CD4-positive, alpha-beta memory T cell (primary cell): ENCODE measurements around the gene KCNN3. TPM values are rescaled to one million over a fixed set of nuclear protein-coding genes. Genes with fewer than 3 reads are reported as not detected.
"Not testable (repeated sequence)": the region's sequence is repeated elsewhere in the genome, so short reads cannot be mapped to it uniquely, and the experiment has no call there.

Experiments
- CTCF ChIA-PET: fragments of 350-600 bp; sonication (Branson Sonifier 250); formaldehyde crosslinking; loops from one replicate; lab custom pipeline; 2021; ENCODE audit warnings: inconsistent platforms; ENCODE audit not compliant: partially characterized antibody; lab: Charles Lee
- POLR2A ChIA-PET: fragments of 350-600 bp; sonication (Branson Sonifier 250); formaldehyde crosslinking; loops from one replicate; lab custom pipeline; 2021; ENCODE audit not compliant: partially characterized antibody; lab: Charles Lee
- DNase-seq, 5 donors: peaks; one replicate each; pipeline versions ENCODE4 v3.0.0 to v3.0.0-alpha.2; 2020 to 2022; ENCODE audit warnings: mixed read lengths in 1 of 5
- H3K27ac ChIP-seq: one replicate; pipeline ENCODE4 v1.7.0; 2013; ENCODE audit warnings: low read depth, low read length
- H3K27me3 ChIP-seq: 2 replicates; pipeline ENCODE4 v1.7.0; 2013; ENCODE audit warnings: mild to moderate bottlenecking, low read length, moderate library complexity; ENCODE audit not compliant: insufficient read depth
- H3K36me3 ChIP-seq: 2 replicates; pipeline ENCODE4 v1.7.0; 2013; ENCODE audit warnings: mild to moderate bottlenecking, low read length, moderate library complexity; ENCODE audit not compliant: insufficient read depth
- H3K4me1 ChIP-seq: 2 replicates; pipeline ENCODE4 v1.7.0; 2013; ENCODE audit warnings: mild to moderate bottlenecking, low read length, moderate library complexity; ENCODE audit not compliant: insufficient read depth
- H3K4me3 ChIP-seq, 2 donors: one replicate each; pipeline ENCODE4 v1.7.0; 2013; ENCODE audit warnings: low read length in 2 of 2, mild to moderate bottlenecking in 1 of 2
- H3K9me3 ChIP-seq, 2 donors: one replicate each; pipeline ENCODE4 v1.7.0; 2013; ENCODE audit warnings: low read length in 2 of 2, control low read depth in 1 of 2; ENCODE audit not compliant: control insufficient read depth in 1 of 2
- H3K27ac Mint-ChIP-seq, 7 donors: one replicate each; pipeline ENCODE4 v1.8.0; 2020 to 2021; ENCODE audit warnings: mixed read lengths in 7 of 7, mild to moderate bottlenecking in 6 of 7, inconsistent platforms in 3 of 7, moderate library complexity in 3 of 7
- H3K27me3 Mint-ChIP-seq, 2 donors: one replicate each; pipeline ENCODE4 v1.8.0; 2020 to 2021; ENCODE audit warnings: mixed read lengths in 2 of 2
- H3K36me3 Mint-ChIP-seq, 2 donors: one replicate each; pipeline ENCODE4 v1.8.0; 2020 to 2021; ENCODE audit warnings: mixed read lengths in 2 of 2, inconsistent platforms in 1 of 2, mild to moderate bottlenecking in 1 of 2
- H3K4me1 Mint-ChIP-seq, 4 donors: one replicate each; pipeline ENCODE4 v1.8.0; 2020 to 2021; ENCODE audit warnings: mixed read lengths in 4 of 4, mild to moderate bottlenecking in 1 of 4
- H3K4me3 Mint-ChIP-seq, 8 donors: one replicate each; pipeline ENCODE4 v1.8.0; 2020 to 2021; ENCODE audit warnings: mixed read lengths in 8 of 8, mild to moderate bottlenecking in 7 of 8, moderate library complexity in 6 of 8, inconsistent platforms in 3 of 8
- H3K9me3 Mint-ChIP-seq, 8 donors: one replicate each; pipeline ENCODE4 v1.8.0; 2020 to 2021; ENCODE audit warnings: mixed read lengths in 8 of 8, mild to moderate bottlenecking in 5 of 8, inconsistent platforms in 3 of 8, moderate library complexity in 1 of 8
- intact Hi-C: fragments of 100-400 bp; cut with micrococcal nuclease; formaldehyde crosslinking; loops from one replicate; pipeline ENCODE4 v1.15.1; 2023
- polyA plus RNA-seq, 2 donors: library from polyadenylated mRNA; unstranded; fragments of 300-500 nt; fragmentation: Illumina TruSeq; gene quantifications; one replicate each; pipeline ENCODE4 v1.2.3, GENCODE V29; 2021
- total RNA-seq, 2 experiments: library from RNA; stranded (reverse); gene quantifications; one replicate each; pipeline ENCODE4 v1.2.3, GENCODE V29; 2021

Gene KCNN3
- total and polyA plus RNA-seq, 4 experiments from 2014 or later: 0.06 TPM; not detected in 3

DNA sequence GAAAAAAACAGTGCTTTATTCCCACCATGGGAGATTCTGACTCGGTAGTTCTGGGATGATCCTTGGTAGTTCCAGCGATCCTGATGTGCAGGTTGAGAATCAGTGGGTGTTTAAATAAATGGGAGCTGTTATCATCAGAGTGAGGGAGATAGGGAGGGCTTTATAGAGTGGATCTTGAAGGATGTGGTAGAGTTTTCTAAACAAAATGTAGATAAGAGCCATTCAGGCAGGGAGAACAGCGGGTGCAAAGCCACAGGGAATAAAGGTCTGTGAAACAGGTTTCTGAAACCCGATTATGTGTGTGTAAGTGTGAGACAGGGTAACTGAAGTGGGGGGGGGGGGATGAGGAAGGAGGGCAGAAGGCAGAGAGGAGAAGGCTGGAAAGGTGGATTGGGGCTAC is 186.3 kb downstream of the KCNN3 start:
- peaks cover 0 to 4% of the 10 kb centered on the region in 2 donors for H3K27me3 Mint-ChIP-seq
- no peaks in the 10 kb centered on the region for H3K4me1 ChIP-seq
- CTCF ChIA-PET: no interaction called here
- POLR2A ChIA-PET: no interaction called here
- no peaks in the 10 kb centered on the region for H3K9me3 ChIP-seq
- no peak overlapping the region for H3K4me3 ChIP-seq
- H3K9me3 Mint-ChIP-seq: peaks cover 0 to 2% (median 0%) of the 10 kb centered on the region in 8 donors
- no peaks in the 10 kb centered on the region for H3K27me3 ChIP-seq
- no peak for DNase-seq
- H3K27ac ChIP-seq: no peak overlapping the region
- H3K27ac Mint-ChIP-seq: no peak overlapping the region
- no peaks in the 10 kb centered on the region for H3K36me3 Mint-ChIP-seq
- no peak overlapping the region for H3K4me3 Mint-ChIP-seq
- no peaks in the 10 kb centered on the region for H3K36me3 ChIP-seq
- H3K4me1 Mint-ChIP-seq: no peaks in the 10 kb centered on the region
- intact Hi-C loops: no loop called here

DNA sequence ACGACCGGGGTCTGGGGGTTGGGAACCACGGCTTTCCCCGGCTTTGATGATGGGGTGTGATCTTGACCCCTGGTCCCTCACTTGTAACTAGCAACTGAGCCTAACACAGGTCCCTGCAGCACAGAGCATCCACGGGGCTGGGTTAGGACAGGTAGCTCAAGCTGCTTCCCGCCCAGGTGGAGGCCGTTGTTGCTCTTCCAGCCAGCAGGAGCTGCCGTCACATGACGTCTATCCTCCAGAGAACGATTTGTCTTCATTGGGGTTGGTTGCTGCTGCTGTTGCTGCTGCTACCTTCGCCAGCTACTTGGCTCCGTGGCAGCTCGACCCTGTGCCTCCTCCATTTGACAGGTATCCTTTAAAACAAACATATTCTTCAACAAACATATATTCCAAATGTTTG is 187.8 kb downstream of the KCNN3 start:
- Histone ChIP-seq H3K4me1 (no peaks in the 10 kb centered on the region), H3K27me3 (no peaks in the 10 kb centered on the region), H3K9me3 (no peaks in the 10 kb centered on the region), H3K36me3 (no peaks in the 10 kb centered on the region), H3K4me3 (no peak overlapping the region), H3K27ac (no peak overlapping the region)
- H3K4me3 Mint-ChIP-seq: no peak overlapping the region
- no peak for DNase-seq
- no peaks in the 10 kb centered on the region for H3K4me1 Mint-ChIP-seq
- no peaks in the 10 kb centered on the region for H3K36me3 Mint-ChIP-seq
- peaks cover 0 to 2% (median 0%) of the 10 kb centered on the region in 8 donors for H3K9me3 Mint-ChIP-seq
- H3K27me3 Mint-ChIP-seq: peaks cover 0 to 3% of the 10 kb centered on the region in 2 donors
- CTCF ChIA-PET: interaction anchor here (1.3 to 1.6 kb wide), 2 partner anchors 79 to 380 kb away, joined by 3 read pairs; no protein-coding TSS in a partner anchor
- POLR2A ChIA-PET: interaction anchor here (0.5 kb wide), 1 partner anchor 40 kb away, joined by 3 read pairs; no protein-coding TSS in a partner anchor
- intact Hi-C loops: no loop called here
- H3K27ac Mint-ChIP-seq: no peak overlapping the region

DNA sequence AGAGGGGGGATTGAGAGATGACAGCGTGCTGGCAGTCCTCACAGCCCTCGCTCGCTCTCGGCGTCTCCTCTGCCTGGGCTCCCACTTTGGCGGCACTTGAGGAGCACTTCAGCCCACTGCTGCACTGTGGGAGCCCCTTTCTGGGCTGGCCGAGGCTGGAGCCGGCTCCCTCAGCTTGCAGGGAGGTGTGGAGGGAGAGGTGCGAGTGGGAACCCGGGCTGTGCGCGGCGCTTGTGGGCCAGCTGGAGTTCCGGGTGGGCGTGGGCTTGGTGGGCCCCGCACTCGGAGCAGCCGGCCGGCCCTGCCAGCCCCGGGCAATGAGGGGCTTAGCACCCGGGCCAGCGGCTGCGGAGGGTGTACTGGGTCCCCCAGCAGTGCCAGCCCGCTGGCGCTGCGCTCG is 192.2 kb downstream of the KCNN3 start:
- H3K9me3 ChIP-seq, H3K36me3 ChIP-seq, H3K36me3 Mint-ChIP-seq, H3K27me3 Mint-ChIP-seq, H3K4me3 ChIP-seq, H3K4me1 ChIP-seq, DNase-seq, H3K27me3 ChIP-seq, CTCF ChIA-PET, H3K9me3 Mint-ChIP-seq, intact Hi-C loops, H3K27ac Mint-ChIP-seq, H3K4me1 Mint-ChIP-seq, H3K27ac ChIP-seq, POLR2A ChIA-PET, H3K4me3 Mint-ChIP-seq: not testable (repeated sequence)

DNA sequence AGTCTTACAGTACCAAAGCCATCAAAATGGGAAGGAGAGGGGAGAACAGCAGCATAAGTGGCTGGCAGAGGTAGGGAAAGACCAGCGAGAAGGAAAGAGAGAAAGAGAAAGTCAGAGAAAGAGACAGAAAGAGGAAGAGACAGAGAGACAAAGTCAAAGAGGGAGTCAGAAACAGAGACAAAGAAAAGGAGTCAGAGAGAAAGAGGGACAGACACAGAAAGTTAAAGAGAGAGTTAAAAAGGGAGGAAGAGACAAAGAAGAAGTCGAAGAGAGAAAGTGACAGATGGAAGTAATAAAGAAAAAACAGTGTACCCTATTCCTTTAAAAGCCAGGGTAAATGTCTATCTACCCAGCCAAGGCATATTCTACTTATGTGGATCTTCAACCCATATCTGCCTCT is 193.2 kb downstream of the KCNN3 start:
- H3K36me3 Mint-ChIP-seq, H3K27me3 Mint-ChIP-seq, H3K4me3 Mint-ChIP-seq, CTCF ChIA-PET, DNase-seq, H3K4me1 Mint-ChIP-seq, POLR2A ChIA-PET, intact Hi-C loops, H3K36me3 ChIP-seq, H3K27ac ChIP-seq, H3K4me3 ChIP-seq, H3K9me3 Mint-ChIP-seq, H3K9me3 ChIP-seq, H3K27me3 ChIP-seq, H3K4me1 ChIP-seq: not testable (repeated sequence)
- H3K27ac Mint-ChIP-seq: peak overlapping the region in 1 of 7 donors; percentile 3

DNA sequence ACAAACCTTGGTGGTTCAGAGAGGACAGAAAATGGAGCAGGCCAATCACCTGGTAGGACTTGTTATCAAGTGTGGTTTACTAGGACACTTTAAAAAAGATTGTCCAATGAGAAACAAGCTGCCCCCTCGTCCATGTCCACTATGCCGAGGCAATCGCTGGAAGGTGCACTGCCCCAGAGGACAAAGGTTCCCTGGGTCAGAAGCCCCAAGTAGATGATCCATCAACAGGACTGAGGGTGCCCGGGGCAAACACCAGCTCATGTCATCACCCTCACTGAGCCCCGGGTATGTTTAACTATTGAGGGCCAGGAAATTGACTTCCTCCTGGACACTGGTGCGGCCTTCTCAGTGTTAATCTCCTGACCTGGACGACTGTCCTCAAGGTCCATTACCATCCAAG is 195.6 kb downstream of the KCNN3 start:
- H3K27ac ChIP-seq, H3K4me3 ChIP-seq, H3K4me1 ChIP-seq, intact Hi-C loops, POLR2A ChIA-PET, H3K9me3 ChIP-seq, H3K9me3 Mint-ChIP-seq, H3K4me1 Mint-ChIP-seq, DNase-seq, H3K36me3 ChIP-seq, H3K27ac Mint-ChIP-seq, H3K27me3 ChIP-seq, CTCF ChIA-PET, H3K4me3 Mint-ChIP-seq, H3K27me3 Mint-ChIP-seq, H3K36me3 Mint-ChIP-seq: not testable (repeated sequence)

DNA sequence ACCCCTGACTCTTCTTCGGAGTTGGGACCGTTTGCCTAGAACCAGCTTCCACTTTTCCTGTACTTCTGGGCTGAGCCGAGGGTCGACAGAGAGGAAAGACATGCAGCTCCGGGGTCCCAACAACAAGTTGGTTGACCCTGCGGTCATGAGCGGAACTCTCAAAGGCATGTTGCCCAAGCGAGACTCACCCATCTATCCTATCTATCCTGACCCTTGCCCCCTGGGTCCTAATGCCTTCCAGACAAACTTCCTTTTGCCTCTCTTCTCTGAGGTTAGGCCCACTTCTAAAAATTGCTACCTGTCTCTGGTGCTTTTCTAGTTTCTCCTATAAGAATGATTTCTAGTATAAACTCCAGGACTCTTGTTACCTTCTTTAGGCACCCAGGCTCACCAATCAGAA is 197.8 kb downstream of the KCNN3 start:
- H3K9me3 Mint-ChIP-seq, H3K4me3 ChIP-seq, H3K4me1 Mint-ChIP-seq, H3K36me3 Mint-ChIP-seq, H3K27ac ChIP-seq, H3K4me1 ChIP-seq, H3K4me3 Mint-ChIP-seq, H3K9me3 ChIP-seq, DNase-seq, intact Hi-C loops, H3K27me3 Mint-ChIP-seq, H3K27me3 ChIP-seq, POLR2A ChIA-PET, H3K27ac Mint-ChIP-seq, H3K36me3 ChIP-seq: not testable (repeated sequence)
- CTCF ChIA-PET: interaction anchor here (1.4 kb wide), 1 partner anchor 88 kb away, joined by 3 read pairs; no protein-coding TSS in a partner anchor

DNA sequence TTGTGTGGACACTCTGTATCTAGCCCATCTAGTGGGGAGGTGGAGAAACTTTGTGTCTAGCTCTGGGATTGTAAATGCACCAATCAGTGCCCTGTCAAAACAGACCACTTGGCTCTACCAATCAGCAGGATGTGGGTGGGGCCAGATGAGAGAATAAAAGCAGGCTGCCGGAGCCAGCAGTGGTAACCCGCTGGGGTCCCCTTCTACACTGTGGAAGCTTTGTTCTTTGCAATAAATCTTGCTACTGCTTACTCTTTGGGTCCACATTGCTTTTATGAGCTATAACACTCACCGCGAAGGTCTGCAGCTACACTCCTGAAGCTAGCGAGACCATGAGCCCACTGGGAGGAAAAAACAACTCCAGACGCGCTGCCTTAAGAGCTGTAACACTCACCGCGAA is 198.7 kb downstream of the KCNN3 start:
- H3K27ac Mint-ChIP-seq: peak overlapping the region in 1 of 7 donors; percentile 53
- H3K27ac ChIP-seq, DNase-seq, H3K4me3 ChIP-seq, H3K4me1 Mint-ChIP-seq, H3K27me3 Mint-ChIP-seq, H3K36me3 Mint-ChIP-seq, H3K27me3 ChIP-seq, H3K4me3 Mint-ChIP-seq, H3K9me3 Mint-ChIP-seq, H3K9me3 ChIP-seq, H3K4me1 ChIP-seq, intact Hi-C loops, H3K36me3 ChIP-seq, POLR2A ChIA-PET: not testable (repeated sequence)
- CTCF ChIA-PET: interaction anchor here (0.7 to 0.8 kb wide), 2 partner anchors 22 to 120 kb away, joined by 4 to 5 read pairs; no protein-coding TSS in a partner anchor
